HG03064 (cell line): ENCODE results near the gene CCDC126.
"Not testable (repeated sequence)": the region's sequence is repeated elsewhere in the genome, so short reads cannot be mapped to it uniquely, and the experiment has no call there.

Experiments
- ATAC-seq: cut with Tn5 transposase; IDR thresholded peaks from one replicate; pipeline ENCODE4 v1.9.1; 2021; ENCODE audit warnings: low read depth; ENCODE audit not compliant: unreplicated experiment

The CCDC126 gene

DNA sequence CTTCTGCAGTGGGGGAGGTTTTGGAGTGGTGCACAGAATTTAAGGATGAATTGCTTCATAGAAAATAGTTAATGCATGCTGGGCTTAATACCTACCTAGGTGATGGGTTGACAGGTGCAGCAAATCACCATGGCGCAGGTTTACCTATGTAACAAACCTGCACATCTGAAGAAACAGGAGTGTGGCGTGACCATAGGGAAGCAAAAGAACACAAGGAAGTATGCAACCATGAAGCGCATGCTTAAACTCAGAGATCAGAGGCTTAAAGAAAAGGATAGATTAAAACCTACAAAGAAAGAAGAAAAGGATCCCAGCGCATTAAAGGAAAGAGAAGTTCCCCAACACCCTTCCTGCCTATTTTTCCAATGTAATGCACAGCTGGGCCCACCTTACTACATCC lies 22.0 kb downstream of the CCDC126 start:
- no peak for ATAC-seq

DNA sequence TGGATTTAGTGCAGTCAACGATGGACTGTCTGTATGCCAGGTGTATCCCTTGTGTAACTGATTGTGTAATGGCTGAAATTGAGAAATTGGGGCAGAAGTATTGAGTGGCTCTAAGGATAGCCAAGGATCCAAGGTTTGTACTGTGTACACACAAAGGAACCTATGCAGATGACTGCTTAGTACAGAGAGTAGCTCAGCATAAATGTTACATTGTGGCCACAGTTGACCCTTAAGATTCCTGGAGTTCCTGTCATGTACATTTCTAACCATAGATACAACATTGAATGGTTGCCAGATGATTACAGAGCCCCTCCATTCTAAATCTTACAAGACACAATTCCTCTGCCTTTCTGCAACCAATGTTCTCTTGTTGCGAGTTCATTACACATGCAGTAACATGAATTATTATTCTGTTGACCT lies 25.3 kb downstream of the CCDC126 start:
- ATAC-seq, result no peak

DNA sequence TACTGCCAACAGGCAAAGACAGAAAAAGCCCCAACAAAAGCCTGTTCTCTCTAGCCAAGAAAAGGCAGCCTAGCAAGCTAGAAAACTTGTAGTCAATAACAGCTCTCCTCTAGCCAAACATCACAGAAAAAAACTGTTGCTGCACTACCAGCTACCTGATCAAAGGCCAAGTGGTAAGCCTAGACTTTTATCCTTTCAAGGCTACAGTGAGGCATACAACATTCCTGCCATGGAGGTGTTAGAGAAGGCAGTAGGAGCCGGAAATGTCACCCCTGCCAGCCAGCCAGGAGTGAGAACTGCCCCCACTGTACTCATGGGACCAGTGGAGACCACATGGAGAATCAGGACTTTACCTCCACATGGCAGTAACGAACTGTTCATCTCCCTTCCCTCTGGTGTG lies 31.2 kb downstream of the CCDC126 start:
- ATAC-seq, result no peak

DNA sequence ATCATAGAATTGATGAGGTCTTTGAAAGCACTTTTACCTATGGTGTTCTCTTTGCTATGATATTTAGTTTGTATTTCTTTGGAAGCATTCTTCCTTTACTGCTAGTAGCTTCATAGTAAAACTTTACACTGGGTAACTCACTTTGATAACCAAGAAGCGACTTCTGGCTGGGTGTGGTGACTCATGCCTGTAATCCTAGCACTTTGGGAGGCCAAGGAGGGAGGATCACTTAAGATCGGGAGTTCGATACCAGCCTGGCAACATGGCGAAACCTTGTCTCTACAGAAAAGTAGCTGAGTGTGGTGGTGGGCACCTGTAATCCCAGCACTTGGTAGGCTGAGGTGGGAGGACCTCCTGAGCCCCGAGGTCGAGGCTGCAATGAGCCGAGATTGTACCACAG lies 36.2 kb downstream of the CCDC126 start:
- ATAC-seq, result no peak

GRCh38 chr7:23645822-23646221 lies 48.6 kb downstream of the CCDC126 start:
- ATAC-seq, result no peak

GRCh38 chr7:23653942-23654341 lies 56.8 kb downstream of the CCDC126 start:
- ATAC-seq, result no peak

GRCh38 chr7:23654508-23654907 lies 57.3 kb downstream of the CCDC126 start:
- no peak for ATAC-seq

GRCh38 chr7:23655433-23655832 lies 58.3 kb downstream of the CCDC126 start:
- ATAC-seq, result no peak

GRCh38 chr7:23658831-23659427 lies 61.7 kb downstream of the CCDC126 start:
- no peak for ATAC-seq

DNA sequence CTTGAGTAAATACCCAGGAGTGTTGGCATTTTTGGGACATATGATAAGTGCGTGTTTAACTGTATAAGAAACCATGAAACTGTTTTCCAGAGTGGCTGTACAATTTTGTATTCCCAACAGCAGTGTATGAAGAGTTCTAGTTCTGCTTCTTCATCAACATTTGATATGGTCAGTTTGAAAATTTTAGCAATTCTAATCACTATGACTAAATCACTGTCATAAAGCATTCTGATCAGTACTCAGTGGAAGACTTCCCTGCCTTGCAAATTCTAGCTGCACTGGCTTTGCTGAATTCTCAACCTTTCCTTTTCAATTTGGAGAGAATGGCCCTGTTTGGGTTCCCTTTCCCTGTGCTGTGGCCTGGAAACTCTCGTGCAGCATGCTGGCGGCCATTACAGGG lies 64.2 kb downstream of the CCDC126 start:
- no peak for ATAC-seq

- no peak for ATAC-seq
These were observed 65.2 kb downstream of the CCDC126 start for GRCh38 chr7:23662124-23662983.

DNA sequence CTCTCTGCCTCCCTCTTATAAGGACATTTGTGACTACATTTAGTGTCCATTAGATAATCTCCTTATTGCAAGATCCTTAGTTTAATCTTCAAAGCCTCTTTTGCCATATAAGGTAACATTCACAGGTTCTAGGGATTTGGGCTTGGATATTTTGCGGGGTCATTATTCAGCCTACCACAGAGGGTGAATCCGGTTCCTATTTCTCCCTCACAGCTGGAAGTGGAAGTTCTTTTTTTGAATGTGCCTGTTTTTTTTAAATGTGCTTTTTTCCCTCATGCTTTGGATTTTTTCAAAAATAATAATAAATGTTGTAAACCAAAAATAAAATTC lies 65.8 kb downstream of the CCDC126 start:
- ATAC-seq, result no peak

GRCh38 chr7:23664122-23664521 lies 66.9 kb downstream of the CCDC126 start:
- ATAC-seq, result no peak

DNA sequence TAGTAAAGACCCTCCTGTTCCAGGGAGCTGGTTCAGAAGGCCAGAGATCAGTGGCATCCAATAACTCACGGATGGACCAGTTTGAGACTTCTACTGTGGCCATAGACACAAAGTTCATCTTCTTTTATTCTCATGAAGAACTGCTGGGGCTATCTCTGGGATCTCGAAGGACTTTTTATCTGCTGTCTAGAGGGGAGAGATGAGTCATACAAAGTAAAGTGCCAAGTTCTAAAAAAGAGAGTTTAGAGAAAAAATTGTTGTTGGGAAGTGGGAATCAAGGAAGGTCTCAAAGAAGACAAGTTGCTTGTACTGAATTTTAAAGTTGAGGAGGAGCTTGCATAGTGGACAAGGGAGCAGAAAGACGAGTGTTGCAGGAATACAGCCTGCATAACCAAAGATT lies 74.9 kb downstream of the CCDC126 start:
- no peak for ATAC-seq

DNA sequence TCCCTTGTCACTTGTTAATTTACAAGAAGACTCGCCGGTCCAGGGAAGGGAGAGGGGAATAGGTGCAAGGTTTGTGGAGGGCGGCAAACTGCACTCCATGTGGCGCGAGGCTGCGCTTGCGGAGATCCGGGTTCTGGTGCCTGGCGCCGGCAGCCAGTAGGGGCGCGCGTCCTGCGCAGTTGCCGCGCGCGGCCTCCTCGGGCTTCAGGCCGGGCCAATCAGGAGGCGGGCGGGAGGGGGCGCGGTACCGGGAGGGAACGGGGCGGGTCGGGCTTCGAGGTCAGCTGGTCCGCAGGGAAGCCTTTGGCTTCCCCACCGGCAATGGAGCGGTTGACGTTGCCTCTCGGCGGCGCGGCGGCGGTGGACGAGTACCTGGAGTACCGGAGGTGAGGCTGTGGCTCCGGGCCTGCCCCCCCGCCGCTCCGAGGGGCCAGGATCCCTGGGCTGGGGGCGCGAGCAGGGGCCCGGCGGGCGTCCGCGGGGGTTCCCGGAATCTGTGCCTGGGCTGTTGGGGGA lies 82.8 kb downstream of the CCDC126 start, which contains the start of gene FAM221A:
TSS of gene FAM221A (plus strand) at position 302 of the 516 bp plus-strand sequence. CDS start at position 322, 20 bp downstream.
- peak; percentile 96 for ATAC-seq

DNA sequence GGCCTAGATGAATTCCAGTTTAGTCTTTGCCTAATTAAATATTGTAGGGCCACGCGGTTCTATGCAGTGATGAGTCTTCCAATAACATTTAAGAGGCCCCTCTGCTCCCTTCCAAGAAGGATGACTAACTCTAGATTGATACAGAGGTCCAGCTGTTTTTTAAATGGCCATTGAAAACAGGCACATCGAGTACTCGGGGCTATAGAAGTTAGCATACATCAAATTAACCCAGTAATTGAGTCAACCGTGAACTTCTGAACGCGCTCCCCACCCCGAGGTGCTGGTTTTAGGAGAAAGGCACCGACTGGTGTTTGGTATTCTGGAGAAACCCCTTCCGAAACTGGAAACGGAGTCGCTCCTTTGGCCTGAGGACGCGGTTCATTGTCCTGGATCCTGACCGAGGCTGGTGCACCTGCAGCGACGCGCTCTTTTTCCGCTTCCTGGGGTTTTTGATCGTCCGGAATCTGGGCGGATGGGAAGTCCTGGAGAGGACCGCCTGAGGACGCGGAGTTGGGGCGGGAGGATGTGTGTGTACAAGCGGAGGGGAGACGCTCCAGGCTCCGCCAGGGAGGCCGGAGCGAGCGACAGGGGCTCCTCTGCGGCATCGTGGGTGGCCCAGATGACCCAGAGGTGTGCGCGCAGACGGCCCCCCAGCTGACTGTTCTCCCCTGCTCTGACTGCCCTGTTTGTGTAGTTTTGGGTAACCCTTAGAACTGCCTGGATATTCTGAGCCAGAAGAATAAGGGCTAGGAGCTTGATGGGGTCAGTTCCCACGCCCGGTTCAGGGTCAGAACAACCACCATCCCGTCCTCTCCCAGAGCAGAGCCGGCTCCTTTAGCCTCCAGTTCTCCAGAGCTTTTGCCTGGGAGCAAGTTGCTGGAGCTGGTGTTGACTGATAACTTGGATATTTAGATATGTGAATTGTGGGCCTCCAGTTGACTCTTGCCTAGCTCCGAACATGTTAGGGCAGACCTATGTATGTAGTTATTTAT lies 83.5 kb downstream of the CCDC126 start:
- peak; percentile 30 for ATAC-seq

DNA sequence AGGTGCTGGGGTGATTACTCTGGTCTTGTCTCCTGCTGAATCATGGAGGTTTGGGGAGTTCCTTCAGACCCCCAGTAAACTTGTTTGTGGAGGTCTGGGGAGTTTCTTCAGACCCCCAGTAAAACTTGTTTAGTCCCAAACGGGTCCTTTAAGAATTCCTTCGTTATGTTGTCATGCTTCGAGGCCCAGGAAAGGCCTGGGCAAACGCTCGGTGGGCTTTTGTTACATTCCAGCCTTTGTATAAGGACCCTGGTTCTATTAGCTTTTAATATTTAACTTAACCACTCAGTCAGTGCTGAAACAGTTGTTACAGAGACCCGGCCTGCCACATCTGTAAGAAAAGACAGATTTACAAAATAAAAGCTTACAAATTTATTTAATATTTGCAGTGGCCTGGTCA lies 86.9 kb downstream of the CCDC126 start:
- ATAC-seq, result not testable (repeated sequence)

DNA sequence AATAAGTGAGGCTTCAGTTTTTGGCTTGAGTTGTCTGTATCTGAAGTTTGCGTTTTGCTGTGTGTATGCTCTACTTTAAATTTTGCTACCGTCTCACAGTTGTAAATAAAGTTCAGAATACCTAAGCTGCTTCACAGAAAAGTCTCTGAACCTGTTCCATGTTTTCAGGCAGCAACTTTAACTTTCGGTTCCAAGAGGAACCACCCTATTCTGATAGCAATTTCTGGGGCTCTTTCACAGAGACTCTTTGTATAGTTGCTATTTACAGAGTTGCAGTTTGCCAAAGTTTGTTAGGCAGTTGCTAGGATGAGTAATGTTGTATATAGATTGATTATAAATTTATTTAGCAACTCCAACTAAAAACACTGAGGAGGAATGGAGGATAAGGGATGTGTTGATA lies 88.5 kb downstream of the CCDC126 start:
- ATAC-seq, result no peak

DNA sequence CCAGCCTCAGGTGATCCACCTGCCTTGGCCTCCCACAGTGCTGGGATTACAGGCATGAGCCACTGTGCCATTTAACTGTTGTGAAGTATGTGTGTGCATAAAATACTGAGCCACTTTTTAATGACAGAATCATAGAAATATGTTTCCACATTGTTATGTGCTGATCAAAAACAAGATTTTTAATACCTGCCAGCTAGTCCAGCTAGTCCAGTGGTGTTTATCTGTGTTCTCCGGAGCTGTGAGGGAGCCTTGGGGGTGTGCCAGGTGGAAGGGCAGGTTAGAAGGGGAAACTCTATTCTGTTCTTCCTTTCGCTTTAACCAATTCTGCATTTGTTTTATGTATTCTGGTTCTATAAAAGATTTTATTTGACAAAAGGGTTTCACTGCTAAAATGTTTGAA lies 89.8 kb downstream of the CCDC126 start:
- ATAC-seq, result no peak

- no peak for ATAC-seq
These were observed 92.0 kb downstream of the CCDC126 start for GRCh38 chr7:23689165-23689564.

DNA sequence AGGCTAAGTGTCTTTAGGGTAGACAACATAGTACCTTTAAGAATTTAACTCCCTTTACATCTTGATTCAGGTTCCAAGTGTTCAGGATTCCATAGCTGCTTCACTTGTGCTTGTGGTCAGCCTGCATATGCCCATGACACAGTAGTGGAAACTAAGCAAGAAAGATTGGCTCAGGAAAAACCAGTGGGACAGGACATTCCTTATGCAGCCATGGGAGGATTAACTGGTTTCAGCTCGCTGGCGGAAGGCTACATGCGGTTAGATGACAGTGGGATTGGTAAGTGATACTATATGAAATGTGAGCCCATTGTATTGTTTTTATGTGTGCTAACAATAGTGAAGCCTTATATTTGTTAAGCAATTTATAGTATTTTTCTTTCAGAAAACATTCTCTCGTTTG lies 94.1 kb downstream of the CCDC126 start:
- no peak for ATAC-seq
